ENCODE measurements around the gene GAREM2. TPM values are rescaled to one million over a fixed set of nuclear protein-coding genes. Genes with fewer than 3 reads are reported as not detected.

Gene GAREM2
- total and polyA plus RNA-seq, 2 donors (not counting 3 experiments of a cell fraction or from before 2014, with no cell fraction given), result 3.1 to 3.7 TPM

GRCh38 chr2:26230806-26231205 is 57.9 kb downstream of the GAREM2 start:
- no peak for DNase-seq (ENCODE audit: low read depth, low spot score)
- H3K79me2 ChIP-seq (ENCODE audit: control insufficient read depth, insufficient read depth, low read length), result no peaks in the 10 kb centered on the region
- no peak overlapping the region for H3K27ac ChIP-seq (ENCODE audit: insufficient read depth, low read depth, low read length)
- H2AFZ ChIP-seq (ENCODE audit: low read depth, low read length), result no peak overlapping the region
- H3K27me3 ChIP-seq (ENCODE audit: control insufficient read depth in 2 of 2, insufficient read depth in 2 of 2, low read length in 2 of 2), result no peaks in the 10 kb centered on the region
- TF ChIP-seq EZH2 (IDR thresholded peaks at IDR 0.05; ENCODE audit: borderline replicate concordance, low read depth, low read length, severe bottlenecking), result no peak
- no peak for TF ChIP-seq POLR2AphosphoS5 (IDR thresholded peaks at IDR 0.05; ENCODE audit: insufficient read depth, low read depth, low read length)
- no peak for TF ChIP-seq MYC (IDR thresholded peaks at IDR 0.05; ENCODE audit: low read depth, low read length)
- TF ChIP-seq GATA2 (IDR thresholded peaks at IDR 0.05; ENCODE audit: insufficient read depth, insufficient read length, low read depth, low read length), result no peak
- TF ChIP-seq MAX (IDR thresholded peaks at IDR 0.05; ENCODE audit: insufficient read depth, insufficient read length), result no peak
- TF ChIP-seq FOS (IDR thresholded peaks at IDR 0.05; ENCODE audit: borderline replicate concordance, insufficient read depth, low read length), result no peak
- intact Hi-C loops (cut with micrococcal nuclease) (no loop called here), dilution Hi-C loops (cut with MboI; ENCODE audit: extremely low pct_ligation_motif_present, low sequenced_read_pairs) (no loop called here)
- BruUV-seq (replicated peaks), result no TSS peak
- H4K20me1 ChIP-seq (replicated peaks; ENCODE audit: control insufficient read depth, extremely low read depth, insufficient read depth, low read length), result no peaks in the 10 kb centered on the region
- H3K4me1 ChIP-seq (ENCODE audit: control insufficient read depth, extremely low read depth, insufficient read depth, low read length), result peaks cover 8% of the 10 kb centered on the region
- H3K36me3 ChIP-seq (ENCODE audit: control insufficient read depth in 2 of 2, extremely low read depth in 1 of 2, insufficient read depth in 2 of 2, low read length in 2 of 2), result peaks cover 16 to 32% of the 10 kb centered on the region in 2 experiments
- ChIA-PET CTCF (interaction anchor here (2.5 kb wide), 1 partner anchor 14 kb away, joined by 7 read pairs; the partner anchor contains the start of gene HADHB), POLR2A (no interaction called here)
- no peak overlapping the region for H3K4me3 ChIP-seq (replicated peaks in 1 of 3; ENCODE audit: insufficient read depth in 1 of 3, low read depth in 1 of 3, low read length in 3 of 3)
- no peak for FAIRE-seq
- no peak overlapping the region for H3K4me2 ChIP-seq (ENCODE audit: insufficient read depth, low read length)
- no peak overlapping the region for H3K9ac ChIP-seq (replicated peaks; ENCODE audit: extremely low read depth, insufficient read depth, low read length)
- H3K9me1 ChIP-seq (replicated peaks; ENCODE audit: control insufficient read depth, extremely low read depth, insufficient read depth, low read length), result no peaks in the 10 kb centered on the region
- H3K9me3 ChIP-seq (replicated peaks; ENCODE audit: control insufficient read depth, insufficient read depth, low read length), result no peaks in the 10 kb centered on the region

- DNase-seq (ENCODE audit: low read depth, low spot score) (no peak), FAIRE-seq (no peak)
- peaks cover 15% of the 10 kb centered on the region for H3K79me2 ChIP-seq (ENCODE audit: control insufficient read depth, insufficient read depth, low read length)
- H3K9me1 ChIP-seq (replicated peaks; ENCODE audit: control insufficient read depth, extremely low read depth, insufficient read depth, low read length), result no peaks in the 10 kb centered on the region
- no peak overlapping the region for H3K4me3 ChIP-seq (replicated peaks in 1 of 3; ENCODE audit: insufficient read depth in 1 of 3, low read depth in 1 of 3, low read length in 3 of 3)
- no peaks in the 10 kb centered on the region for H4K20me1 ChIP-seq (replicated peaks; ENCODE audit: control insufficient read depth, extremely low read depth, insufficient read depth, low read length)
- H3K9me3 ChIP-seq (replicated peaks; ENCODE audit: control insufficient read depth, insufficient read depth, low read length), result no peaks in the 10 kb centered on the region
- no peaks in the 10 kb centered on the region for H3K27me3 ChIP-seq (ENCODE audit: control insufficient read depth in 2 of 2, insufficient read depth in 2 of 2, low read length in 2 of 2)
- no peak overlapping the region for H3K27ac ChIP-seq (ENCODE audit: insufficient read depth, low read depth, low read length)
- no TSS peak for BruUV-seq (replicated peaks)
- TF ChIP-seq JUN (IDR thresholded peaks at IDR 0.05; ENCODE audit: borderline replicate concordance, insufficient read depth, insufficient read length, low read depth), result no peak
- no peak for TF ChIP-seq MAX (IDR thresholded peaks at IDR 0.05; ENCODE audit: insufficient read depth, insufficient read length)
- TF ChIP-seq CTCF (IDR thresholded peaks at IDR 0.05; ENCODE audit: extremely low read depth in 1 of 2, insufficient read depth in 1 of 2, low read depth in 1 of 2, low read length in 2 of 2), result peak in 1 of 2 donors; percentile 5
- no peak overlapping the region for H3K9ac ChIP-seq (replicated peaks; ENCODE audit: extremely low read depth, insufficient read depth, low read length)
- intact Hi-C loops (cut with micrococcal nuclease) (no loop called here), dilution Hi-C loops (cut with MboI; ENCODE audit: extremely low pct_ligation_motif_present, low sequenced_read_pairs) (no loop called here)
- H3K4me1 ChIP-seq (ENCODE audit: control insufficient read depth, extremely low read depth, insufficient read depth, low read length), result no peaks in the 10 kb centered on the region
- H3K36me3 ChIP-seq (ENCODE audit: control insufficient read depth in 2 of 2, extremely low read depth in 1 of 2, insufficient read depth in 2 of 2, low read length in 2 of 2), result peaks cover 14 to 33% of the 10 kb centered on the region in 2 experiments
- CTCF ChIA-PET, result interaction anchor here (0.7 to 1.4 kb wide), 2 partner anchors 96 to 577 kb away, joined by 3 to 9 read pairs; no protein-coding TSS in a partner anchor
- POLR2A ChIA-PET, result interaction anchor here (0.7 kb wide), 1 partner anchor 441 kb away, joined by 7 read pairs; no protein-coding TSS in a partner anchor
- no peak overlapping the region for H2AFZ ChIP-seq (ENCODE audit: low read depth, low read length)
- no peak overlapping the region for H3K4me2 ChIP-seq (ENCODE audit: insufficient read depth, low read length)
Observed at GRCh38 chr2:26235089-26235488, 62.2 kb downstream of the GAREM2 start.

All from endothelial cell of umbilical vein (primary cell).